Right lobe of liver (tissue), 4 donors: ENCODE data around the gene NUAK1.

ENCODE experiments used
- POLR2A ChIP-seq: fragments of 450-650 bp; IDR thresholded peaks from one replicate; pipeline ENCODE4 v1.6.1; 2017; ENCODE audit warnings: antibody characterized with exemption, mild to moderate bottlenecking
- TF ChIP-seq, protein P1 (sequence below), 4 donors: fragments of 200-600 bp in 3 of 4; fragments of 450-650 bp in 1 of 4; IDR thresholded peaks; one replicate each; pipeline versions ENCODE4 v1.5.1 to v1.8.0; 2016 to 2022; ENCODE audit warnings: antibody characterized with exemption in 4 of 4, mild to moderate bottlenecking in 2 of 4
- donor health status: DM: no; HTN: no; CAD: no.
- donor health status: DM: no; HTN: no; CAD: no.
- donor health status: DM: no; HTN: yes; CAD: no.

DNA sequence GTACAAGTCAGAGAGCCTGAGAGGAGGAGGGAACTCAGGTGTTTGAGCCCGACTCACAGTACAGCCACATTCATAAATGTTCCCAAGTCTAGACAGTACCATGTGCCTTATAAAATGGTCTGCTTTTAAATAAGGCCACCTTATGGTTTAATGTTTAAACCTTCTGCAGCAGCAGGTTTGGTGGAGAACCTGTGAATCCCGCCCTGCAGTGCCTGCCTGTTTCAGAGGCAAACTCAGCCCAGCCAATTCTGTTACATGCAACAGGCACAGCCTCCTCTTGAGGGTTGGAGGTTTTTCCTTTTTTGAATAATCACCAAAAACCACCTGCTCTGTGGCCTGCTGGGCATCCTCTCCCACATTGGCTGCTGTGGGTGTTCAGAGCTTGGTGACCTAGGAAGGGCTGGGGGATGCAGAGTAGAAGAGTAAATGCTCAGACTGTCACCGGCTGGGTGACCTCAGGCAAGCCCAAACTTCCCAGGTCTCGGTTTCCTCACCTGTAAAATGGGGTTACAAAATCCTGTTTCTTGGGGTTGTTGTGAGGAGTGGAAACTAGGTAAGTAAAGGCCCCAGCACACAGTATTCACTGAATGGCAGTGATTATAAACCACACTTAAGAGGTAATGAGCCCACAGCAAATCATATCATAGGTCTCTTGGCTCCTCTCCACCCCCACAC, 28.0 kb downstream of the NUAK1 start:
- TF ChIP-seq, protein P1, sequence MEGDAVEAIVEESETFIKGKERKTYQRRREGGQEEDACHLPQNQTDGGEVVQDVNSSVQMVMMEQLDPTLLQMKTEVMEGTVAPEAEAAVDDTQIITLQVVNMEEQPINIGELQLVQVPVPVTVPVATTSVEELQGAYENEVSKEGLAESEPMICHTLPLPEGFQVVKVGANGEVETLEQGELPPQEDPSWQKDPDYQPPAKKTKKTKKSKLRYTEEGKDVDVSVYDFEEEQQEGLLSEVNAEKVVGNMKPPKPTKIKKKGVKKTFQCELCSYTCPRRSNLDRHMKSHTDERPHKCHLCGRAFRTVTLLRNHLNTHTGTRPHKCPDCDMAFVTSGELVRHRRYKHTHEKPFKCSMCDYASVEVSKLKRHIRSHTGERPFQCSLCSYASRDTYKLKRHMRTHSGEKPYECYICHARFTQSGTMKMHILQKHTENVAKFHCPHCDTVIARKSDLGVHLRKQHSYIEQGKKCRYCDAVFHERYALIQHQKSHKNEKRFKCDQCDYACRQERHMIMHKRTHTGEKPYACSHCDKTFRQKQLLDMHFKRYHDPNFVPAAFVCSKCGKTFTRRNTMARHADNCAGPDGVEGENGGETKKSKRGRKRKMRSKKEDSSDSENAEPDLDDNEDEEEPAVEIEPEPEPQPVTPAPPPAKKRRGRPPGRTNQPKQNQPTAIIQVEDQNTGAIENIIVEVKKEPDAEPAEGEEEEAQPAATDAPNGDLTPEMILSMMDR (IDR thresholded peaks at IDR 0.05) = peak in 1 of 4 donors; percentile 5
- TF ChIP-seq POLR2A = no peak
